Left hindlimb (tissue), 1 donor: ENCODE data around the gene ZP2.
"Not testable (repeated sequence)": the region's sequence is repeated elsewhere in the genome, so short reads cannot be mapped to it uniquely, and the experiment has no call there.

Experiments
- DNase-seq: peaks from one replicate; pipeline ENCODE4 v3.0.0-alpha.2; 2018

The ZP2 gene

GRCh38 chr16:21208446-21209230 lies 2.7 kb downstream of the ZP2 start:
- no peak for DNase-seq

GRCh38 chr16:21206550-21206949 lies 4.8 kb downstream of the ZP2 start:
- no peak for DNase-seq

- no peak for DNase-seq
Observed at GRCh38 chr16:21205303-21205702, 6.1 kb downstream of the ZP2 start.

- no peak for DNase-seq
Observed at GRCh38 chr16:21203155-21203797, 8.1 kb downstream of the ZP2 start.

- DNase-seq = no peak
Observed at GRCh38 chr16:21199607-21200218, 11.7 kb downstream of the ZP2 start.

GRCh38 chr16:21197621-21198020 lies 13.8 kb downstream of the ZP2 start:
- DNase-seq = no peak

GRCh38 chr16:21197112-21197511 lies 14.3 kb downstream of the ZP2 start:
- DNase-seq = no peak

GRCh38 chr16:21195330-21195729 lies 16.0 kb downstream of the ZP2 start:
- not testable (repeated sequence) for DNase-seq

GRCh38 chr16:21194771-21195301 lies 16.5 kb downstream of the ZP2 start:
- DNase-seq = no peak

- DNase-seq = no peak
Observed at GRCh38 chr16:21192991-21193390, 18.4 kb downstream of the ZP2 start.

- DNase-seq = no peak
Observed at GRCh38 chr16:21190599-21190998, 20.8 kb downstream of the ZP2 start.

- DNase-seq = no peak
Observed at GRCh38 chr16:21190013-21190412, 21.4 kb downstream of the ZP2 start.

- no peak for DNase-seq
Observed at GRCh38 chr16:21189311-21189710, 22.1 kb downstream of the ZP2 start.

GRCh38 chr16:21186326-21186691 lies 25.1 kb downstream of the ZP2 start:
- DNase-seq = no peak

- no peak for DNase-seq
Observed at GRCh38 chr16:21185659-21186325, 25.6 kb downstream of the ZP2 start.

- DNase-seq = no peak
Observed at GRCh38 chr16:21184834-21185233, 26.5 kb downstream of the ZP2 start.

- no peak for DNase-seq
Observed at GRCh38 chr16:21183995-21184394, 27.4 kb downstream of the ZP2 start.

GRCh38 chr16:21179983-21180365 lies 31.4 kb downstream of the ZP2 start:
- DNase-seq = no peak

GRCh38 chr16:21179126-21179982 lies 32.0 kb downstream of the ZP2 start:
- no peak for DNase-seq

- no peak for DNase-seq
Observed at GRCh38 chr16:21175397-21175796, 36.0 kb downstream of the ZP2 start.

GRCh38 chr16:21172650-21173049 lies 38.7 kb downstream of the ZP2 start:
- no peak for DNase-seq

GRCh38 chr16:21170116-21170515 lies 41.3 kb downstream of the ZP2 start:
- DNase-seq = not testable (repeated sequence)
